GM19240 (cell line): ENCODE measurements around the gene UCP1.
A peak's percentile ranks its signal among the peaks of the same experiment; 100 is the strongest.
"Not testable (repeated sequence)": the region's sequence is repeated elsewhere in the genome, so short reads cannot be mapped to it uniquely, and the experiment has no call there.

ENCODE experiments used
- DNase-seq: peaks from one replicate; pipeline ENCODE4 v3.0.0; 2011; ENCODE audit warnings: low spot score; ENCODE audit not compliant: insufficient read length

The UCP1 gene

GRCh38 chr4:140556372-140557085 is 12.2 kb downstream of the UCP1 start:
- DNase-seq = peak; percentile 40

GRCh38 chr4:140533951-140534480 is 34.7 kb downstream of the UCP1 start:
- DNase-seq = no peak

- DNase-seq = no peak
Measured at GRCh38 chr4:140529434-140529833, 39.3 kb downstream of the UCP1 start.

GRCh38 chr4:140523857-140524742 is 44.7 kb downstream of the UCP1 start, which contains the start of gene ELMOD2:
Gene ELMOD2, plus strand, starts transcription at chr4:140524168. Its CDS starts 1,261 bp downstream, at chr4:140525429.
- peak; percentile 94 for DNase-seq

- DNase-seq = no peak
Measured at GRCh38 chr4:140523370-140523856, 45.3 kb downstream of the UCP1 start.

- DNase-seq = no peak
Measured at GRCh38 chr4:140515423-140515822, 53.3 kb downstream of the UCP1 start.

- DNase-seq = not testable (repeated sequence)
Measured at GRCh38 chr4:140513765-140514164, 55.0 kb downstream of the UCP1 start.
